Measurements from ENCODE around the gene EEF1AKMT4.

EEF1AKMT4 gene

DNA sequence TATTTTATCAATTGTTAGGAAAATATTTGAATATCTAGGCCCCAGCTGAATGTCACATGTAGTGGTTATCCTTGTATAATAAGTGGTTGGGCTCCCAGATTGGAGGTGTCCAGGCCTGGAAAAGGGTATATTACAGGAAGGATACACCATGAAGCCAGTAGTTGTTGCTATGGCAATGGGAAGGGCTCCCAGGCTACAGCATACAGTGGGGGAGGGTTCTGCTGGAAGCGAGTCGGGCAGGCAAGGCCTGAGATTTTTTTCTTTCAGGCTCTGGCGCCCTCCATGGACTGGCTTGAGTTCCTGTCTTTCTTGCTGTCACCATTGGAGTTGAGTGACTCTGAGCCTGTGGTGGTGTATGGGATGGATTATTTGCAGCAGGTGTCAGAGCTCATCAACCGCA, 35.2 kb downstream of the EEF1AKMT4 start:
- DNase-seq (ENCODE audit: low read depth): peak; percentile 74
- H3K4me3 ChIP-seq (ENCODE audit: control insufficient read depth, low read depth, low read length): no peak overlapping the region
- TF ChIP-seq, protein P1, sequence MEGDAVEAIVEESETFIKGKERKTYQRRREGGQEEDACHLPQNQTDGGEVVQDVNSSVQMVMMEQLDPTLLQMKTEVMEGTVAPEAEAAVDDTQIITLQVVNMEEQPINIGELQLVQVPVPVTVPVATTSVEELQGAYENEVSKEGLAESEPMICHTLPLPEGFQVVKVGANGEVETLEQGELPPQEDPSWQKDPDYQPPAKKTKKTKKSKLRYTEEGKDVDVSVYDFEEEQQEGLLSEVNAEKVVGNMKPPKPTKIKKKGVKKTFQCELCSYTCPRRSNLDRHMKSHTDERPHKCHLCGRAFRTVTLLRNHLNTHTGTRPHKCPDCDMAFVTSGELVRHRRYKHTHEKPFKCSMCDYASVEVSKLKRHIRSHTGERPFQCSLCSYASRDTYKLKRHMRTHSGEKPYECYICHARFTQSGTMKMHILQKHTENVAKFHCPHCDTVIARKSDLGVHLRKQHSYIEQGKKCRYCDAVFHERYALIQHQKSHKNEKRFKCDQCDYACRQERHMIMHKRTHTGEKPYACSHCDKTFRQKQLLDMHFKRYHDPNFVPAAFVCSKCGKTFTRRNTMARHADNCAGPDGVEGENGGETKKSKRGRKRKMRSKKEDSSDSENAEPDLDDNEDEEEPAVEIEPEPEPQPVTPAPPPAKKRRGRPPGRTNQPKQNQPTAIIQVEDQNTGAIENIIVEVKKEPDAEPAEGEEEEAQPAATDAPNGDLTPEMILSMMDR (conservative IDR thresholded peaks at IDR 0.05; ENCODE audit: control insufficient read depth, insufficient read depth, low read depth, low read length): peak; percentile 47

DNA sequence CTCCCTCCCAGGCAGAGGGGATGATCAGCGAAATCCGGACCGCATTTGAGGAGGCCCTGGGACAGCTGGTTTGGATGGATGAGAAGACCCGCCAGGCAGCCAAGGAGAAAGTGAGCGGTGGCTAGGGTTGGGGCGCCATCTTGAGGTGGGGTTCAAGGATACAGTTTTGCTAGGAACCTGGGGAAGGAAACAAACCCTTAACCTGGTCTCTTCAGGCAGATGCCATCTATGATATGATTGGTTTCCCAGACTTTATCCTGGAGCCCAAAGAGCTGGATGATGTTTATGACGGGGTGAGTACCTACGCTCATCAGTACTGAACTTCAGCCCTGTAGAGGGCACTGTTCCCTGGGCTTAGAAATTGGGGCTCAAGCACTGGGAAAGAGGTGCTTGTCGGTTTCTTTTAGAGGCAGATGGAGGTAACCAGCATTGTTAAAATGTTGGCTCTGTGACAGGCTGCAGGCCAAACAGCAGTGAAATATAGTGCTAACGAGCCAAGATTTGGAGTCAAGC, 40.0 kb downstream of the EEF1AKMT4 start:
- TF ChIP-seq, protein P1 (conservative IDR thresholded peaks at IDR 0.05; ENCODE audit: control insufficient read depth, insufficient read depth, low read depth, low read length): peak; percentile 69
- no peak overlapping the region for H3K4me3 ChIP-seq (ENCODE audit: control insufficient read depth, low read depth, low read length)
- DNase-seq (ENCODE audit: low read depth): peak; percentile 56

DNA sequence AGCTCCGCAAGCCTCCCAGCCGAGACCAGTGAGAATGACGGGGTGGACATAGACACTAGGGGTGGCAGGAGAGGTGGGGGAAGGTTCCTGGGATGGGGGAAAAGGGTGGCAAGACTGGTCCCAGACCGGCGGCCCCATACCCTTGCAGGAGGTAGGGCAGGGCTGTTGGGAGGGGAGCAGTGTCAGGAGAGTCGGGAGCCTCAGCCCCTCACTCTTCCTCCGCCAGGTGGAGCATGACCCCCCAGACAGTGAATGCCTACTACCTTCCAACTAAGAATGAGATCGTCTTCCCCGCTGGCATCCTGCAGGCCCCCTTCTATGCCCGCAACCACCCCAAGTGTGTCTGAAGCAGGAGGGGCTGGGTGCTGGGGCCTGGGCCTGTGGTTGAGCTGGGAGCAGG, 40.9 kb downstream of the EEF1AKMT4 start:
- no peak for DNase-seq (ENCODE audit: low read depth)
- TF ChIP-seq, protein P1 (conservative IDR thresholded peaks at IDR 0.05; ENCODE audit: control insufficient read depth, insufficient read depth, low read depth, low read length): no peak
- H3K4me3 ChIP-seq (ENCODE audit: control insufficient read depth, low read depth, low read length): no peak overlapping the region

DNA sequence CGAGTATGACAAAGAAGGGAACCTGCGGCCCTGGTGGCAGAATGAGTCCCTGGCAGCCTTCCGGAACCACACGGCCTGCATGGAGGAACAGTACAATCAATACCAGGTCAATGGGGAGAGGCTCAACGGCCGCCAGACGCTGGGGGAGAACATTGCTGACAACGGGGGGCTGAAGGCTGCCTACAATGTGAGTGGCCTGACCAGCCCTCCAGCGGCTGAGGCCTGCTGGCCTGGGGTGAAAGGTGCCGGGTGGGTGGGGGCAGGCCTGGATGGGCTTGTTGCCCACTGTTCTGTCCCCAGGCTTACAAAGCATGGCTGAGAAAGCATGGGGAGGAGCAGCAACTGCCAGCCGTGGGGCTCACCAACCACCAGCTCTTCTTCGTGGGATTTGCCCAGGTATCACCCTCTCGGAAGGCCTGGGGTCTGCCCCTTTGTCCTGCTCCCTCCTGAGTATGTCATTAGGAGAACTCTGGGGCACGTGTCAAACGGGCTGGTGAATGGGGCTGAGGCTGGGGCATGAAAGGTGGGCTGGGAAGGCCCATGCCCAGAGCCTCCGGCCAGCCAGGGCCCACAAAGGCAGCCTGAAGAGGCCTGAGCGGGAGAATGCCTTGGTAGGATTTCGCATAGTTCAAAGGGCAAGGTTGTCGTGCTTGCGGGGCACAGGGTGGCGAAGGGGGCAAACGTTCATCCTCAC, 41.7 kb downstream of the EEF1AKMT4 start:
- TF ChIP-seq, protein P1 (conservative IDR thresholded peaks at IDR 0.05; ENCODE audit: control insufficient read depth, insufficient read depth, low read depth, low read length): no peak
- DNase-seq (ENCODE audit: low read depth): no peak
- no peak overlapping the region for H3K4me3 ChIP-seq (ENCODE audit: control insufficient read depth, low read depth, low read length)

DNA sequence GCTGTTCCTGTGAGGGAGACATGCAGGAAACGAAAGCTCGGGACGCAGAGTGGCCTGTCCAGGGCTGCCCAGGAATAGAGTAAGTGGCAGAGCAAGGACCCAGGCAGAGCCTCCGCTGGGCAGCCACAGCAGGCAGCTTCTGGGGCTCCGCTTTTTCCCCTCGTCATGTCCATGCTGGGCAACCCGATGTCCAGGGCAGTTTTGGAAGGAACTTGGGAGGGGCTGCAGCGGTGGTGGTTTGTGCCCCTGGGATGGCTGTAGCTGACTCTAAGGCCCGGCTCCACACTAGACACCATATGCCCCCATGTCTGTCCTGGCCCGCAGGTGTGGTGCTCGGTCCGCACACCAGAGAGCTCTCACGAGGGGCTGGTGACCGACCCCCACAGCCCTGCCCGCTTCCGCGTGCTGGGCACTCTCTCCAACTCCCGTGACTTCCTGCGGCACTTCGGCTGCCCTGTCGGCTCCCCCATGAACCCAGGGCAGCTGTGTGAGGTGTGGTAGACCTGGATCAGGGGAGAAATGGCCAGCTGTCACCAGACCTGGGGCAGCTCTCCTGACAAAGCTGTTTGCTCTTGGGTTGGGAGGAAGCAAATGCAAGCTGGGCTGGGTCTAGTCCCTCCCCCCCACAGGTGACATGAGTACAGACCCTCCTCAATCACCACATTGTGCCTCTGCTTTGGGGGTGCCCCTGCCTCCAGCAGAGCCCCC, 42.4 kb downstream of the EEF1AKMT4 start:
- H3K4me3 ChIP-seq (ENCODE audit: control insufficient read depth, low read depth, low read length): no peak overlapping the region
- TF ChIP-seq, protein P1 (conservative IDR thresholded peaks at IDR 0.05; ENCODE audit: control insufficient read depth, insufficient read depth, low read depth, low read length): no peak
- no peak for DNase-seq (ENCODE audit: low read depth)

DNA sequence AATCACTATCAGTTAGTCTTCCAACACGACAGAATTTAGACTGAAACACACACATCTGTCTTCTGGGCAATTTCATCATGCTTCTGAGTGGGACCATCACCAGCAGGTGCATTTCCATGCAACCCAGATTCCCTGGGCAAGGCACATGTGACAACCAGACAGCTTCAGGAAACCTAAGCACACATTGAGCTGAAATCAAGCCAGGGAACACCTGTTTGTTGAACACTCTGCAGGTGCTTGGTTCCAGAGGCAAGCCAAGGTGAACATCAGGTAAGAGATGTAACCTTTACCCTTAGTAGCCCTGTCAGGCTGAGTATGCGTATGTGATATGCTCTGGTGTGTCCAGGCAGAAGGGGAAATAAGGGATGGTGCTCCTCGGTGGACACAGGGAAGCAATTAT, 46.3 kb downstream of the EEF1AKMT4 start:
- no peak for DNase-seq (ENCODE audit: low read depth)
- no peak overlapping the region for H3K4me3 ChIP-seq (ENCODE audit: control insufficient read depth, low read depth, low read length)
- TF ChIP-seq, protein P1 (conservative IDR thresholded peaks at IDR 0.05; ENCODE audit: control insufficient read depth, insufficient read depth, low read depth, low read length): no peak

All from fibroblast of mammary gland (primary cell).